Left ventricle myocardium superior (tissue), 1 donor: ENCODE results near the gene PODN. TPM values are rescaled to one million over a fixed set of nuclear protein-coding genes. Genes with fewer than 3 reads are reported as not detected.

Experiments used
- ATAC-seq: fragments of 200-7000 bp; cut with Tn5 transposase; one replicate; pipeline ENCODE4 v1.9.1; 2020; ENCODE audit warnings: mild to moderate bottlenecking, moderate library complexity
- DNase-seq: peaks from one replicate; pipeline ENCODE4 v3.0.0-alpha.2; 2020
- intact Hi-C: fragments of 100-400 bp; cut with micrococcal nuclease; formaldehyde crosslinking; loops from one replicate; pipeline ENCODE4 v1.11.0; 2022
- total RNA-seq: library from RNA; stranded (reverse); fragmentation: NEBNext Ultra II Directional; extraction: Animal tissue kit (Norgen Biotek cat#: 25700); gene quantifications from one replicate; pipeline ENCODE4 v1.2.1, GENCODE V29; 2021
- donor health status: DM: no; HTN: yes; CAD: no; lungs with severe emphysema.

The PODN gene
- total RNA-seq, 1 donor from 2014 or later = 19.4 TPM

DNA sequence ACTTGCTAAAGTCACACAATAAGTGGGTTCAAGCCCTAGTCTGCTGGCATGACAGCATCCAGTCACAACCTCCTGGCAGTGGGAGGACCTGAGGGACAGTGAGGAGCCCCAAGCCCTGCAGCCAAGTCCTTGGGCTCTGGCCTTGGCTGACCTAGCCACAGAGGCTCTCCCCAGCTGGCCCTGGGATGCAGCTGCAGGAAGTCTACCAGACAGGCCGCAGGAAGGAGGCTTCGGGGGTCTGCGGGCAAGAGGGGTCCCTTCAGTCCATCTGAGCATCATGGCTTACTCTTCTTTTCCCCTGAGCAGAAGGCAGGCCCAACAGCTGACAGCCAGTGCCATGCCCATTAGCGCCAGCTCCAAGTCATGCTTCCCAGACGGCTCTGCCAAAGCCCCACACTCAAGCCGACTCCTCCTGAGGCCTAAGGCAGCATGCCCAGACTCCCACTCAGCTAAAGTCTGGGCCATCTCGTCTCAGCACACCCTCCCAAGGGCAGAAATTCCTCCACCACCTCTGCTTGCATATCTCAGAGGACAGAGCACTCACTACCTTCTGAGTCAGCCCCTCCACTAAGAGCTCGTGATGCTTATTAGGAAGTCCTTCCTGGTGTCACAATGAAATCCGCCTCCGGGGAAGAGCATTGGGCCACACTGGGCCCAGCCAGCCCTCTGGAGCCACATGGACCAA is 60.3 kb downstream of the PODN start:
- DNase-seq (peak; percentile 75), ATAC-seq (peak; percentile 71)
- intact Hi-C loops = no loop called here

DNA sequence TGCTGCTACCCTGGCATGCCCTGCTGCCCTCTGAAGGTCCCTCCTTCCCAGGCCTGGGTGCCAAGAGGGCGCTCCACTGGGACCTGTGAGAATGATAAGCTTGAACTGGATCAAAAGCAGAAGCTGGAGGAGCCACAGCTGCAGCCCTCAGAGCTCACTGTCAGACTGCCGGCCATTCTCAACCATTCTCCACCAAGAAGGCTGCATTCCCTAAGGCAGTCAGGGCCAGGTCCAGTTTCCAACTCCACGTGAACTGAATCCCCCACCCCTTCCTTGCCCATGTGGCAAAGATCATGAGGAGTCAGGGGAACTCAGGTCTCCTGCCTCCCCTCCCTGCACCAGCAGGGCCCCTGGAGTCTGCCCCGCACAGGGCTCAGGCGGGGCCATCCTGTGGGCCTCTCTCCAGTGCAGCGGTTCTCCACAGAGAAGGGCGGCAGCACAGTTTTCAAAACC is 61.0 kb downstream of the PODN start:
- ATAC-seq = peak; percentile 9
- intact Hi-C loops = no loop called here
- peak; percentile 58 for DNase-seq

DNA sequence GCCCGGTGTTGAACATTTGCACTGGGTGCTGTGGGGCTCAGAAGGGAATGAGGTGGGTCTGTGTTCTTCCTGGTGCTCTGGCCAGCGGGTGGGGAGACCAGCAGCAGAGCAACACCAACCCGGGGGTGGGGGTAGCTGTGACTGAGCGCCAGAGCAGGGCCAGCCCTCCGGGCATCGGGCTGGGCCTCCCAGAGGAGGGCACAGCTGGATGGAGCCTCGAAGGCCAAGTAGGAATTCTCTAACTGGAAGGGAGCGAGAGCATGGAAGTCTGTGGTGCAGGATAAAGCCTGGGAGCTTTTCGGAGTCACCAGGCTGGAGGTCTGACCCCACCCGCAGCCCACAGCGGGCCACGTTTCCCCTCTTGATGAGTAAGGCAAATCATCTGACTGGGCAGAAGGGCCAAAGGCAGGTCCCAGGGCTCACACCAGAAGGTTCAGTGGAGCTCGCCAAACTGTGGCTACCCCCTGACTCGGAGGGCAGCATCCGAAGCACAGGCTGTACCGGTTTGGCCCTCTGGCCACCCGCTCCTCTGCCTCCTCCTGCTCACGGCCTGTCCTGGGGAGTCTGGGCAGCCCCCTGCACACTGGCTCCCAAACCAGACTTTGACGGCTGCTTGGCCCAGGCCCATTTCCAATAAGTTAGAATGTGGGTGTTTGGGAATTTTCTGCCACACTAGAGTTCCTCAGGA is 61.6 kb downstream of the PODN start:
- peak; percentile 76 for DNase-seq
- intact Hi-C loops = no loop called here
- ATAC-seq = peak; percentile 63

DNA sequence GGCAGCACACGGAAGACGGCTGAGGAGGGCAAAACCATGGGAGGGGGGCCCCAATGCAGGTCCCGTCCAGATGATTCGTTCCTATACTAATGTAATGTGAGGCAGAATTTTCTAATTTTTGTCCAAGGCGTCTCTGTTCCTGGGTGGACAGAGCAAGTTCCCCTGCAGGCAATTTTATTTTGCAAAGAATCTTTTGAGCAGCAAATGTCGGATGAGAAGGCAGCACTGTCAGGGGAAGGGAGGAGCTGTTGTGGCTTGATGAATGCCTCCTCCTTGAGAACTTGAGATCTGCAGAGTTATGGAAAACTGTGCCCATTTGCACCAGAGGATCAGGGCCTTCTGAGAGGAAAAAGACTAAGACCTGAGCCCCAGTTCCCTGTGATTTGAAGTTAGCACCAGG is 63.1 kb downstream of the PODN start:
- intact Hi-C loops = no loop called here
- no peak for DNase-seq

DNA sequence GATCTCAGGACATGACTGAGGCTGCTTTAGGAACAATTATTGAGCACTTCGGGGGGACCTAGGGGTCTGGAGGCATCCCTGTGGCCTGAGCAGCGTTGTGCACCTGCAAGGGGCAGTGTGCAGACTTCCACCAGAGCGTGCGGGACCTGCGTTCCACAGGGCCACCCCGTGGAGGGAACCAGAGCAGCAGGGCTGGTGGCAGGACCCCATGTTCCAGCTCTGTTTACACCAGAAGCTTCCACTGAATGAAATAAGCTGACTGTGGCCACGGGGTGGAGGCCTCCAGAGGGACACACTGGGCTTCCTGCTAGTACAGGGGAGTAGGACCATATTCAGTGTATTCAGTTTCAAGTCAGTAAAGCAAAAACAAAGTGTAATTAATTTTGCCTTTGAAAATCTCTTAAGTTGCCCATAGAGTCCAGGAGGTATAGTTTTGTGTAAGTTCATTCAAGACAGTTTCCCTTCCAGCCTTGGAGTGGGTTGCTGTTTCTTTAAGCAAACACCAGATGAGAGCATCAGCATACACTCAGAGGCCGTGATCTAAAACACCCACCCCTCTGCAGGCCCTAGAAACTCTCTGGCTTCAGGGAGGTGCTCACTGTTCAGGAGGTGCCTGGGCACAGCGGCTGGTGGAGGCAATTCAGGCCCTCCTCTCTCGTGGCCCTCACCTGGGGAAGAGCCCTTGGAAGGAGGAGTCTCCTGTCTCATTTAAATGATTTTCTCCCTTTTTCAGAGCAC is 63.8 kb downstream of the PODN start:
- intact Hi-C loops = no loop called here
- ATAC-seq (no peak), DNase-seq (no peak)

More for the DNA sequence above, 63.1 kb downstream of the PODN start:
- ATAC-seq = no peak

DNA sequence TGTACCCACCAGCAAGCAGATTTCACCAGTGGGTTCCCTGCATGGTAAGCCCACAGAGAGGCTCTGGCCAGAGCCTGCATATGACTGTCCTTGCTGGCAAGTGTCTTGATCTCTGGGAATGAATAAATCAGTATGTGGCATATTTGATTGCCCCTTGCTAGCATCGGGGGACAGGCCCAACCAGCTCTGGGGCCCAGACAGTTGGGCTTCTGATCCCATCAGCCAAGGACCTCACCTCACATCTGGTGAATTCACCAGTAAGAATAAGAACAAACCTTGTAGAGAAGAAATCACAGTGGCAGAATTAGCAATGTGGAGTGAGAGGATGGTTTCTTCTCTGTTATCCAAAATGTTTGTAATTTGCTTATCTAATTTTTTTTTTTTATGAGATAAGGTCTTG is 64.5 kb downstream of the PODN start:
- DNase-seq (no peak), ATAC-seq (no peak)
- intact Hi-C loops = no loop called here

DNA sequence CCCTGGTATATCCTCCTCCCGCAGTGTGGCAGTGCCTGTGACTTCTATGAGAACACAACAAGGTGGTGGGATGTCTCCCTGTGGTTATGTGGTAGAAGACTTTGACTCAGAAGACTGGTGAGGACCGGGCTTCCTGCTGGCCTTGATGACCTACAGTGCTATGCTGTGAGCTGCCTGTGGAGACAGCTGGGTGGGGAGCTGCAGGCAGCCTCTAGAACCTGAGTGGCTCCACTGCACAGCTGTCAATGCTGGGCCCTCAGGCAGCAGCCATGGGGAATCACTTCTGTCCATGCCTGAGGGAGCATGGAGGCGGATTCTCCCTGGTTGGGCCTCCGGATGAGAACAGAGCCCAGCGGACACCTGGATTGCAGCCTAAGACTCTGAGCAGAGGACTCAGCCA is 65.5 kb downstream of the PODN start:
- ATAC-seq (no peak), DNase-seq (no peak)
- intact Hi-C loops = no loop called here

DNA sequence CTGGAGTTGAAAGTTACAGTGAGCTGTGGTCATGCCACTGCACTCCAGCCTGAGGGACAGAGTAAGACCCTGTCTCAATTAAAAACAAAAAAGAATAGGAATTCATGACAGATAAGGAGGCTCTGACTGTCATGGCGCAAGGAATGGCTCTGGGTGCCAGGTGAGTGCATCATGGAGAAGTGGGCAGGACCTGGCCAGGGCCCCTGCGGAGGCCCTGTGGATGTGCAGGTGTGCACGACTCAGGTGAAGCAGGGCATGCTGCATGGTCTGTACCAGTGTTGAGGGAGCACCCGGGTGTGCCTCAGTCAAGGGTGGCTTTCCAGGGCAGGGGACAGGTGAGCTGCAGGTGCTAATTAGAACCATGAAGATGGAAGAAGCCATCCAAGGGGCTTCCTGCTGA is 66.4 kb downstream of the PODN start:
- intact Hi-C loops = no loop called here
- ATAC-seq = no peak
- no peak for DNase-seq

DNA sequence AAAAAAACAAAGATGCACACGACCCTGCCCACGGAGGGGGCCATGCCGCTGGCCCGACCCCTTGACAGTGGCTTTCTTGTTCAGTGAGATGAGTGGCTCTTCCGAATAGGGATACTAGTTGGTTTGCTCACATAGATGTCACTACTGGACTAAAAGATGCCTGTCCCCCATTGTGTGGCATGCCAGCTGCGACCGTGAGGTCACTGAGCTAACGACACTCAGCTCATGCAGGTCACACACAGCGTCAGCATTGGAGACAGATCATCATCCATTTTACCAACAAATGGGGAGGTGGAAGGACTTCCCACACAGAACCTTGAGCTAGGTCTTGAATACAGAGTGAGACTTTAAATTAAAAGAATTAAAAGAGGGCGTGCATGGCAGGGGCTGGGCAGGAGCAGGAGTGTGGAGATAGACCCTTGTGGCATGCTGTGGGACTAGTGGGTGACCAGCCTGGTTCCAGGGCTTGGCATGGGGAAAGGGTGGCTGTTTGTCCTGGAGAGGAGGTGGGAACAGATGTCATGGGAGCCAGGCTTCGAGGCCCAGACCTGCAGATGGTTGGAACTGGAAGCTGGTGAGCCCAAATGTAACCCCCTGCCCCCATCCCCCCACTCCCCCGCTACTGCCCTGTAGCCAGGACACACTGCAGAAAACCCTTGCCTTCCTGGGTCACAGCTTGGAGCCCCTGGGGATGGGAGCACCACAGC is 68.0 kb downstream of the PODN start:
- no peak for ATAC-seq

DNA sequence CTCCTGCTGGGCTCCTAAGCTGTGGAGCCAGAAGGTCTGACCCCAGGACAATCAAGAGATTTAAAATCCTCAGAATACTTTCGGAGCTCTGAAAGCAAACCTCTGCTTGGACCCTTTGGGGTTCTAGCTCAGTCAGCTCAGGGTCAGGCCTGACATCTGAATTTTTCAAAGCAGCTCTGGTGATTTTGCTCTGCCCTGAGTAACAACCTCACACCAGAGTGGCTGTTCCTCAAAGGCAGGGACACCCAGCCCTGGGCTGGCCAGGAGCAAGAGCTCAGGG is 68.5 kb downstream of the PODN start:
- DNase-seq (no peak), ATAC-seq (peak; percentile 32)
- intact Hi-C loops = no loop called here

More for the DNA sequence above, 68.0 kb downstream of the PODN start:
- intact Hi-C loops = no loop called here
- DNase-seq = no peak

DNA sequence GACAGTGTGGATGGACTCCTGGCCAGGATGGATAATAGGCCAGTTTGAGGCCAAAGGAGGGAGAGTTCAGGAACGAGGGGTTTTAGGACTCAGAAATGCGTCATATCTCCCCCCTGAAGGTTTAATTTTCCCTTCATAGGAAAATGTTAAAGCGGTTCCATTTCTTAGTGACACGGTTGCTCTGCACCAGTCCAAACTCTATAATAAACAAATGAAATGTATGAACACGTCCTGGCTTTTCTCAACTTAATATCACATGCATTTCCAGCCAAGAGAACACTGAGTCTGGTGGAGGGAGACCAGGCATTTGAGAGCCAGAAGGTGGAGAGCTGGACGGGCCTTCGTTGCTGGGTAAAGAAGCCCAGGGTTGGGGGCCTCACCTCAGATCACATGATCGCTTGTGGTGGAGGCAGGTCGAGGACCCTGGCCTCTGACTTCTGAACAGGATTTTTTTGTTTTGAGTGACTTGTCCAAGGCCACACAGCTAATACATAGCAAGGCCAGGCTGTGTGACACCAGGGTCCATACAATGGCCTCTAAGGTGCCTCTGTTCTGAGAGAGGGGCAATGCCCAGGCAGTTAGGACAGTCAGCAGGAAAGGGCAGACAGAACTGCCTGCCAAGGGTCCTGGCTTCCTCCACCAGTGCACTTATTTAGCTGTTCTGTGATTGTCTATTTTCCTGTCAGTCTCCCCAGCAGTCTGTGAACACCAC is 69.0 kb downstream of the PODN start:
- intact Hi-C loops = no loop called here
- no peak for ATAC-seq
- no peak for DNase-seq

DNA sequence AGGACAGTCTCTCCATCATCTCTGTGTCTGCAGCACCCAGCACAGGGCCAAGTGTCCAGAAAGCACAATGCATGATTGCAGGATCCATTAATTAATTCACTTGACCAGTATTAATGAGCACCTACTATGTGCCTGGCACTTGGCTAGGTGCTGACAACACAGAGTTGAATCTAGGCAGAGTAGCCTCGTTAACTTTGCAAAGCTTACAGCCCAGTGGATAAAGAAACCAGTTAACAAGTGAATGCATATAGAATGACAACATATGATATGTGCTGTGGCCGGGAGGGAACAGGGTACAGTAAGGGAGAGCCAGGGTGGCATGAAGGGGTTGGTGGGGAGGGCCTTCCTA is 69.6 kb downstream of the PODN start:
- intact Hi-C loops = no loop called here
- no peak for ATAC-seq
- no peak for DNase-seq

DNA sequence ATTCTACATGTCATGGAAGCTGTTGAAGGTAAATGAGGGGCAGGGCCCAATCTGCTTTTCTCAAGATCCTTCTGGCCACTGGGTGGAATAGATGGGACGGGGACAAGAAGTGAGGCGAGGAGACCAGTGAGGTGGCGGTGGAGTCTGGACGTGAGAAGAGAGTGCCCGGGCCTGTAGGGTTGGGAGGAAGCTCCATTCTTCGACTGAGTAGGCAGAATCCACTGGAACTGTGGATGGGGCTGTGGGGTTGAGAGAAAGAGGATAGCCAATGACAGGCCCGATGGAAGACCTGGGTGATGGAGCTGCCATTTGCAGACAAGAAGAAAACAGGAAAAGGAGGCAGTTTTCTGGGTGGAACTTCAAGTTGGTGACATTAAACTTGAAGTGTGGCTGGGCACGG is 70.2 kb downstream of the PODN start:
- intact Hi-C loops = no loop called here
- DNase-seq (no peak), ATAC-seq (no peak)

DNA sequence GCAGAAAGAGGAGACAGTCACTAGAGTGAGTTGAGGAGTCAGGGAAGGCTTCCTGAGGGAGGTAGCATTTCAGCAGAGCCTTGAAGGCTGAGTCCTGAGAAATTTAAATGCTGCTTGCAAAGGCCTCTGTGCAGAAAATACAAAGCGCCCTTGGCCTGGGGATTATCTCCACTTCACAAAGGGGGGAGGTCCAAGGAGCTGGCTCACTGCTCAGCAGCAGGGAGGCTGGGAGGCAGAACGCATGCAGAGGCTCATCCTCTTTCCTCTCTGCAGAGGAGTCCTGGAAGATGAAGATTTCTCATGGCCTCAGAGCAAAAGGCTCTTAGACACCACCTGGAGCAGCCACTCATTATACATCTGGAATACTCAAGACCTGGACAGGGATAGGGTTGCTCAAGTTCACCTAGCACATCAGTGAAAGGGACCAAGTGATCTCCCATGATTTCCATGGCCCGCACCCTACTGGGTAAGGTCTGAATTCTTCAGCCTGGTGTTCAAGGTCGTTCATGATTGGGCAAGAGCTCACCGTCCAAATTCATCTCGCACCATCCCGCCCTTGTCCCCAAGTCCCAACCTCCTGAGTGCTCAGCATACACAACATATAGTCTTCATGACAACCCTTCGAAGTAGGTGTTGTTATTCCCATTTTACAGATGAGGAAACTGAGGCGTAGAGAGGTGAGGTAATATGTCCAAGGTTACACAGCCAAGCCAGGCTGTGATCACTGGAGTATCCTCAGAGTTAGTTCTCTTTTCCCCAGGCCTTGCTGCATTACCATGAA is 71.4 kb downstream of the PODN start:
- intact Hi-C loops = no loop called here
- no peak for DNase-seq
- no peak for ATAC-seq

DNA sequence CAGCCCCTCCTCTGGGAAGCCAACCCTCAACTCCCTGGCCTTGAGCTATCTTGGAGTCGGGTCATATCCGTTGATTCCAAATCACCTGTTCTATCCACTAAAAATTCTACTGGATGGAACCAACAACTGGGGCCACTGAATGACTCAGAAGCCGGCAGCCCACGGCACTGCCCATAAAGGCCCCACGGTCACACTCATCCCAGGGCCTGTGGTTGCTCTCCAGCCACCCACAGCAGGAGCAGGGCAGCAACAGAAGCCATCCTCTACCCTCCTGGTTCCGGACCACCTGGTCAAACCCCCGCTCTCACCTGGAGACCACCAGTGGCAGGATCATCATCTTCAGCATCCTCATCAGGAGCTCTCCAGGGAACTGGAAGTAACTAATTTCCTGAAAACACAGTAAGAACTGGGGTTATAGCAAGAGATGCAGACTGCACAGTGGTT is 72.1 kb downstream of the PODN start:
- DNase-seq (no peak), ATAC-seq (no peak)
- intact Hi-C loops = no loop called here
